Stimulated activated CD4-positive, alpha-beta T cell treated with anti-CD3 and anti-CD28 coated beads, Interleukin-1b, Interleukin-23, amount 100 ng/mL, for 24 hours (primary cell): Measurements from ENCODE around the gene C18orf54.
"Not testable (repeated sequence)": the region's sequence is repeated elsewhere in the genome, so short reads cannot be mapped to it uniquely, and the experiment has no call there.

Source experiments
- DNase-seq, 4 experiments: peaks; one replicate each; pipeline ENCODE4 v3.0.0-alpha.2; 2020; ENCODE audit warnings: low read depth in 4 of 4, low spot score in 1 of 4

The C18orf54 gene

DNA sequence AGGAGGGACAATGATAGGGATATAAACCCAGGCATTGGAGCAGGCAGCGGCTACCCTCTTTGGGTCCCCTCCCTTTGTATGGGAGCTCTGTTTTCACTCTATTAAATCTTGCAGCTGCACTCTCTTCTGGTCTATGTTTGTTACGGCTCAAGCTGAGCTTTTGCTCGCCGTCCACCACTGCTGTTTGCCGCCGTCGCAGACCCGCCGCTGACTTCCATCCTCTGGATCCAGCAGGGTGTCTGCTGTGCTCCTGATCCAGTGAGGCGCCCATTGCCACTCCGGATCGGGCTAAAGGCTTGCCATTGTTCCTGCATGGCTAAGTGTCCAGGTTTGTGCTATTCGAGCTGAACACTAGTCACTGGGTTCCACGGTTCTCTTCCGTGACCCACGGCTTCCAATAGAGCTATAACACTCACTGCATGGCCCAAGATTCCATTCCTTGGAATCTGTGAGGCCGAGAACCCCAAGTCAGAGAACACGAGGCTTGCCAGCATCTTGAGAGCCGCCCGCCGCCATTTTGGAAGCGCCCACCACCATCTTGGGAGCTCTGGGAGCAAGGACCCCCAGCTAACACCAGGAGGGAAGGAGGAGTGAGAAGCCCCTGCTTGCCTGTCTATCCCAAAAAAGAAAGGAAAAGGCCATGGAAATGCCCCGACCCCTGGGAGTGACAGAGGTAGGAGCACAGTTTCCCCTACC lies 29.2 kb downstream of the C18orf54 start:
- DNase-seq, result not testable (repeated sequence)

DNA sequence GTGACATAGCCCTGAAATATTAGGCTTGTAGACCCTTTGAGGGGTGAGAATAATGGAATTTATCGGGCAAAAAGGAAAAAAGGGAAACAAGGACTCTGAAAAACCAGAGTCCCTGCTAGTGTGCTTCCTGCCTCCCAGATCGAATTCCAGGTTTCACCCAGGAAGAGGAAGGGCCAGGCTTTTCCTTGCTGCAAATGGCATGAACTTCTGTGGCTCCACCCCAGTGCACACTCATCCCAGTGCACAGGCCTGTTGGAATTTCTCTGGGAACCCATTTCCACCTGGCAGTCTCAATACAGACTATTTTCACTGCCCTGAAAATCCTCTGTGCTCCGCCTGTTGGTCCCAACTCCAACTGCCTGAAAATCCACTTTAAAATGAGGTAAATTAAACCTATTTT lies 29.9 kb downstream of the C18orf54 start:
- DNase-seq, result no peak

DNA sequence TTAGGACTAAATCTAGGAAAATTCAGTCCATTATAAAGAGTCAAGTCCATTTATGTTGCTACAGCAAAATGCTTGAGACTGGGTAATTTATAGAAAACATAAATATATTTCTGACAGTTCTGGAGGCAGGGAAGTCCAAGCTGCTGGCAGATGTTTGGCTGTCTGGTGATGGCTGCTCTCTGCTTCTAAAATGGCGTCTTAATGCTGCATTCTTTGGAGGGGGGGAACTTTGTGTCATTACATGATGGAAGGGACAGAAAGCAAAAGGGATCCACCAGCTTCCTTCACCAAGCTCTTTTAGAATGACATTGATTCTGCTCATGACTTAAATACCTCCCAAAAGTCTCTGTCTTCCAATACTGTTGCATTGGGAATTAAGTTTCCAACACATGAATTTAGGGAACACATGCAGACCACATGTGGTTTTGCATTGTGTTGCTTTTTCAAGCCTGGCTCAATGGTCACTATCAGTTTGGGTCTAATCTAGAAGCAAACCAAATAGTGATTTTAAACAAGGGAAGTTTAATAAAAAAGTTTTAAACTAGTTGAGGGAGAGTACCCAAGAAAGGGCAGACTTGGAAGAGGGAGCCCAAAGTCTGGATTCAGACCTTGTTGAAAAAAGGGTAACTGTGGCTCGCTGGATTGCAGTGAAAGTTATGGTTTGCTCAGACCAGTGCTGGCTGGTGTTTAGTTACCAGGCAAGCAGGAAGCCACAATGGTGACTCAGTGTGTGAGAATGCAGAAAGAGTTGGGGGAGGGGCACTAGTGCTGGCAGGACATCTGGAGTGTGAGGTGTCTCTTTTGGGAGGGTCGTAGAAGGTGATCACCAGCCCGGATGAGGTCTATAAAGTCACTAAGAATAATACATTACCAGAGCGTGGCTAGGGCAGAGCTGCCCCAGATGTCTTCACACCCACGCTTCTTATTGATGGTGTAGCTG lies 30.8 kb downstream of the C18orf54 start:
- peak in 1 of 4 experiments; percentile 2 for DNase-seq

DNA sequence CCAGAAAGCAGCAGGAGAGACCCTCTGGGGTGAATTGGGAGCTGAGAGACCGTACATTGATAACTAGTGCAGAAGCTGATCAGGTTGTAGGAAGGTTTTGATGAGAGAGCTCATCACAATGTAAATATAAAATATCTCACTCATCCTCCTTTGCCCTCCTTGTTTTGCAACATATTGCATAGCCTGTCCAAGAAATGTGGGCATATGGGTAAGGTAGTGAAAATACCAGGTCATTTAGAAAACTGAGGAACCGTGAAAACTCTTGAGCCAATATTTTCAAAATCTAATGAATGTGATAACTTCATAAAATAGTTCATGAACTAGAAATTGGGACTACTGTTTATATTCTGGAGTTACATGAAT lies 31.4 kb downstream of the C18orf54 start:
- no peak for DNase-seq

DNA sequence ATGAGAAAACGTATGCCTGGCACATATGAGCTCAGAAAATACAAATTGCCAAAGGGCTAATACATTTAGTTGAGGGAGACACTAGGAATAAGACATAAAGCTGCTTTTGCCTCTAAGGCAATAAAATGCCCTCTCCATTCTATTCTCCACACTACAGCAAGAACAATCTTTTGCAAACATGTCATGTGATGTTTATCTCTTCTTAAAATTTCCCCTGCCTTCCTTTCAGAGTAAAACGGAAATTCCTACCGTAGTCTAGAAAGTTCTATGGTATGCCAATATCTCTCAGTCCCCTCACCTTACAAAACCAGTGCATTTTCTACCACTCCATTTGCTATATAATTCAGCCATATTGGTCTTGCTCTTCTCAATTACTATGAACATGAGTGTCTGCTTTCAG lies 33.1 kb downstream of the C18orf54 start:
- DNase-seq, result no peak

DNA sequence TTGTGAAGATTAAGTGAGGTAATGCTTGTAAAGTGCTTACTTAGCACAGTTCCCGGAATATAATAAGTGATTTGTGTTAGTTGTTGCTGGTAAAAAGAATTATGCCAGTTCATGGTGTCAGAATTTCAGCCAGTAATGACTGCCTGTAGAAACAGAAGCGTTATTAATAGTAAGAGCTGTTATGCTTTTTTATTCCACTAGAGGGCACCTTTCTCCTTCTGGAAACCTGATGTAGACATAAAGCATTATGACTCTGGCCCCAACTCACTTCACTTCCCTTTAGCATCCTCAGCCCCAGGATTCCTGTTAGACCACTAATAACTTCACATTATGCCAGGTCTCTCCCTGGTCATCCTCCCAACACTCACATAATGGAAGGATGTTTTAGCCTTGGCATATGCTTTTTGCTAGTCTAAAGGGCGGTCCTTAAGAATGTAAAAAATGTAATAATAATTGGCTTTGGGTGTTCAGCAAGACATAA lies 34.9 kb downstream of the C18orf54 start:
- no peak for DNase-seq

DNA sequence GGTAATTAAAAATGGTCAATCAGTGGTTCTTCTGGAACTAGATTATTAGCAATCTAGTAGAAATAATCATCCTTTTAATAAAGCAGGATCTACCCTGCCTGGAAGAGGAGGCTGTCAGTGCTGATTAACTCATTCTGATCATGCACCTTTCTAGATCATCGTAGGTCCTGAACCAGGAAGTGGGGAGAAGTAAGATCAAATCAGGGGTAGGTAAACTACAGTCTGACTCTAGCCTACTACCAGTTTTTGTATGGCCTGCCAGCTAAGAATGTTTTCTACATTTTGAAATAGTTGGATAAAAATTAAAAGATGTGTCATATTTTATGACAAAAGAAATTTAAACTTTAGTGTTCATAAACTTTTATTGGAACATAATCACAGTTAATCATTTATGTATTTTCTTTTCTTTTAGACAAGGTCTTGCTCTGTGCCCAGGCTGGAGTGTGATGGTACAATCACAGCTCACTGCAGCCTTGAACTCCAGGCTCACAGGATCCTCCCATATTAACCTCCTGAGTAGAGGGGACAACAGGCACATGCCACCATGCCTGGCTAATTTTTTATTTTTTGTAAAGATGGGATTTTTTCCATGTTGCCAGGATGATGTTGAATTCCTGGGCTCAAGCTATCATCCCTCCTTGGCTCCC lies 36.1 kb downstream of the C18orf54 start:
- no peak for DNase-seq

DNA sequence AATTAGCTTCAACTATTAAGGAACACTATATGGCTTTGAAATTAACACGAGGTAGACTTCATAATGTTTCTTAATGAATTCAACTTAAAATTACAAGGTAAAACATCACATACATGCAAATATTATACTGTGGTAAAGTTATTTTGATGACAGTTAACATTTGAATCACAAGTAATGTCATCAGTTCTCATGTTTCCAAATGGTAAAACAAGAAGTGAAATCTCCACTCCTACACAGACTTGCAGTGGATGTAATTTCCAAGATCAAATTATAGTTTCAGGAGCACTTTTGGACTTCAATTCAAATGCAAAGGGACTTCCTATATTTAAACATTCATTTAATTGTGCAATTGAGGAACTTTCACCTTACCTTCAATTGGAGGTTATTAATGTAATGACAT lies 39.1 kb downstream of the C18orf54 start:
- DNase-seq, result no peak

DNA sequence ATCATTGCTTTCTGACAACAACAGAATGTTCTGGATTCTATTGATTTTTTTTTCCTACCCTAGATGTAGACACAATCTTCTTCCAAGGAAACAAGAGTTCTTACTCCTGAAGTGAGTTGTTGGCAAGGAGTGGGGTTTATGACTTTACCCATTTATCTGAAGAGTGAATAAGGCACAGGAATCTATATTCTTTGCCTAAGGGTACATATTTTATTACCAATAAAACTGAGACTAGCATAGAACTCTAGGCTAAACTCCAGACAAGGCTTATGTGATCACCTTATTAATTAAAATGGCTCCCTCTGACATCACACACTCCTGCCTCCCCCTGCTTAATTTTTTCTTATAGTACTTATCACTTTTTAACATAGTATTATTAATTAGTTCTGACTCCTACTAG lies 47.6 kb downstream of the C18orf54 start:
- DNase-seq, result no peak

DNA sequence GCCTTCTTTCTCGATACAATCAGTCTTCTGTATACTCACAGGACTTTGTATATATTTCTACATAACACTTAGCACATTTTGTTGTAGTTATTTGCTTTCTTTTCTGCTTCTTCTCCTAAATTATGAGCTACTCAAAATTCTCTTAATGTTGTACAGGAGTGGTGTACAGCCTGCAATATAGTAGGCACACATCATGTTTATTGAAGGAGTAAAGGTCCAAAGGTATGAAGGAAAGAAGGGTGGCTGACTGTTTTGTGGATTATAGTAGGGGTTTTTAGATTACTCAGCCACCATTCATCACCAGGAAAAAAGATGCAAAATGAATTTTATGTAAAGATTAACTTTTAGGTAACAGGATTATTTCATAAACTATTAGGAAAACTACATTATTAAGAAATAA lies 54.1 kb downstream of the C18orf54 start:
- DNase-seq, result no peak

DNA sequence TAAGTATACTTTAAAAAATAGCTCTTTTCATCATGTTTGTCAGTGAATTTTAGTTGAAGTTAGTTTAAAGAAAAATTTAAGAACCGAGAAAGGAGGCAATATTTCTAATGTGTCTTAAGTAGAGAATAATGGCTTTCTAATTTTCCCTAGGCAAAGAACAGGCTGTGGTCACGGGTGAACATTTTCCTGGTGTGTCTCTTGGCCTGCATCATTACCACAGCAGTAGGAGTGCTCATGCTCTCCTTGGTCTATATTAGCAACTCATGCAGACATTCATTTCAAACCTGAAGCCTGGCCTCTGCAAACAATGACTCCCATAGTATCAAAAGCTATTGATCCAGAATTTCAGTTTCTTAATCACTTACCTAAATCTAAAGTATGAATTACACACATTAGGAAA lies 57.4 kb downstream of the C18orf54 start:
- DNase-seq, result no peak

DNA sequence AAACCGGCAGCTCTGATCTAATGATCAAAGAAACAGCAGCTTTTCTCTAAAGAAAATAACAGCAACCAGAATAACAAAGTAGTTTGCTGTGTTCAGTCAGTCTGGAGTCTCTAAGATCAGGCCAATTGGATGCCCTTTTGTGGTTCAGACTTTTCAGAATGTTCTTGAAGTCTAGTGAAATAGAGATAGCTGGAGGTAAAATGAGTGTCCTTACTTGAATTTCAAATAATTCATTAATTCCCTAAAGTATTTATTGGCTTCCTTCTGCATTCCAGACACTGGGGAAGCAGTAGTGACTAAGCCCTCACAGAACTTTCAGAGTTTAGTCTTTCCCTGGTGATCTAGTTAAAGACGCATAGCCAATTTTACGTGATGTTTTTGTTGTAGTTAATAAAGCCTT lies 58.7 kb downstream of the C18orf54 start:
- DNase-seq, result no peak

DNA sequence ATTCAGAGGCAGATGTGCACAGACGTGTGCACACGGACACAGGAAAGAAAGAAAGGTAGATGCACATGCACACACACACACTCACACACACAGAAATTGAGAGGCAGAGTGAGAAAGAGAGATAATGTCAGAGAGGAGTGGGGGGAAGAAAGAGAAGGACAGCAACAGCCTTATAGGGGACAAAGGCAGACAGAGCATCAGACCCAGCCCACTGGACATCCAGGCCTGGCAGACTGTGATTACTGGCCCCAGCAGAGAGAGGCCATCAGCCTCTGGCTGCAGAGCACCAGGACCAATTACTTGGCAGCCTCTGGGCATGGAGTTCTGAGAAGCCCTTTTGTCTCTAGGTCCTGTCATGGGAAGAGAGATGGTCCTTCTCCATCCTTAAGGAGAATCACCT lies 66.1 kb downstream of the C18orf54 start:
- DNase-seq, result no peak

DNA sequence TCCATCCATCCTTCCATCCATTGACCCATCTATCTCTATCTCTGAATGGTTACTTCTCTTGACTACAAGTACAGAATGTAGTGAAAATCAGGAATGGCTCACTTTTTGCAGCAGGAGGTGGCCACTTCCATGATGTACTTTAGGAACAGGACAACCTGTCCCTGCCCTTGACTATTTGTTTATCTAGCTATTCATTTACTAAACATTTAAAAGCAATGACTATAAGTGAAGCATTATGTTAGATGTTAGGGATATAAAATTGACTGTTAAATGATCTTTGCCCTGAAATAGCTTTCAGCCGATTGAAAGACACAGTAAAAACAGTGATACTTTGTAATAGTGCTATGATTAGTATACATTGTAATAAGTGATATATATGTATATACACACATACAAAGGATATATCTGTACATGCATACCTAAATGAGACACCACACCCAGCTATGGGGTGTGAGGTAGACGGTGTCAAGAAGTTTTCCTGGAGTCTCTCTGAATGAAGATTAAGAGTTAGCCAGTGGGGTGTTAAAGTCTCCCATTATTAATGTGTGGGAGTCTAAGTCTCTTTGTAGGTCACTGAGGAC lies 68.5 kb downstream of the C18orf54 start:
- DNase-seq, result no peak
